Measurements from ENCODE around the gene VCL. TPM values are rescaled to one million over a fixed set of nuclear protein-coding genes. Genes with fewer than 3 reads are reported as not detected.
"Not testable (repeated sequence)": the region's sequence is repeated elsewhere in the genome, so short reads cannot be mapped to it uniquely, and the experiment has no call there.

Gene VCL
- total RNA-seq, 6 donors from 2014 or later: 76.5 to 214 (median 133) TPM

- Histone ChIP-seq H3K9me3 (no peaks in the 10 kb centered on the region), H3K27me3 (no peaks in the 10 kb centered on the region), H3K4me1 (peaks cover 3 to 10% (median 7%) of the 10 kb centered on the region in 4 donors), H3K4me3 (no peak overlapping the region), H3K27ac (no peak overlapping the region), H3K36me3 (peaks cover 12 to 27% (median 15%) of the 10 kb centered on the region in 4 donors)
- TF ChIP-seq CTCF (IDR thresholded peaks at IDR 0.05) (no peak), EP300 (IDR thresholded peaks at IDR 0.05) (no peak), POLR2AphosphoS5 (IDR thresholded peaks at IDR 0.05) (no peak), POLR2A (IDR thresholded peaks at IDR 0.05) (no peak)
- ATAC-seq (ENCODE audit: low FRiP score in 2 of 2) (no peak), DNase-seq (no peak)
- 59 to 60% methylated on average over 2 of the region's 2 CpGs for WGBS, 2 donors
Observed at GRCh38 chr10:74140553-74140952, 142.6 kb downstream of the VCL start.

- no peaks in the 10 kb centered on the region for H3K9me3 ChIP-seq
- ATAC-seq (ENCODE audit: low FRiP score in 2 of 2): no peak
- H3K27me3 ChIP-seq: no peaks in the 10 kb centered on the region
- peak overlapping the region in 1 of 4 donors; percentile 4 for H3K27ac ChIP-seq
- TF ChIP-seq POLR2AphosphoS5 (IDR thresholded peaks at IDR 0.05): no peak
- TF ChIP-seq POLR2A (IDR thresholded peaks at IDR 0.05): no peak
- TF ChIP-seq EP300 (IDR thresholded peaks at IDR 0.05): no peak
- TF ChIP-seq CTCF (IDR thresholded peaks at IDR 0.05): no peak
- H3K36me3 ChIP-seq: peaks cover 0 to under 1% (median 0%) of the 10 kb centered on the region in 4 donors
- 26 to 31% methylated on average over 2 of the region's 2 CpGs for WGBS, 2 donors
- no peak overlapping the region for H3K4me3 ChIP-seq
- DNase-seq: no peak
- H3K4me1 ChIP-seq: peaks cover 19 to 30% (median 25%) of the 10 kb centered on the region in 4 donors
Observed at GRCh38 chr10:74145133-74145532, 147.2 kb downstream of the VCL start.

- H3K27ac ChIP-seq; ATAC-seq (ENCODE audit: low FRiP score in 2 of 2); DNase-seq; H3K9me3 ChIP-seq; H3K27me3 ChIP-seq; H3K4me3 ChIP-seq; H3K36me3 ChIP-seq: not testable (repeated sequence)
- 93 to 98% methylated on average over 10 of the region's 10 CpGs for WGBS, 2 donors
- peaks cover 21 to 32% (median 28%) of the 10 kb centered on the region in 4 donors for H3K4me1 ChIP-seq
Observed at GRCh38 chr10:74146980-74147379, 149.1 kb downstream of the VCL start.

- ATAC-seq (ENCODE audit: low FRiP score in 2 of 2) (peak; percentile 87 to 88), DNase-seq (peak; percentile 87 to 93)
- Histone ChIP-seq H3K27me3 (no peaks in the 10 kb centered on the region), H3K4me3 (peak within 1 kb of the TSS; percentile 62 to 93 (median 78)), H3K36me3 (no peaks in the 10 kb centered on the region), H3K27ac (peak within 1 kb of the TSS; percentile 89 to 91 (median 90)), H3K4me1 (peaks cover 29 to 50% (median 33%) of the 10 kb centered on the region in 4 donors), H3K9me3 (no peaks in the 10 kb centered on the region)
- no peak for TF ChIP-seq CTCF (IDR thresholded peaks at IDR 0.05)
- peak in 1 of 4 donors; percentile 30 for TF ChIP-seq POLR2A (IDR thresholded peaks at IDR 0.05)
- TF ChIP-seq EP300 (IDR thresholded peaks at IDR 0.05): no peak
- TF ChIP-seq POLR2AphosphoS5 (IDR thresholded peaks at IDR 0.05): peak in 1 of 2 donors; percentile 13
- 0 to 2% methylated on average over 14 to 20 of the region's 32 CpGs for WGBS, 2 donors
Observed at GRCh38 chr10:74150204-74150989, 152.5 kb downstream of the VCL start, which contains the start of gene AP3M1. Gene AP3M1, minus strand, starts transcription at chr10:74150828. Its CDS starts 12,449 bp downstream, at chr10:74138379.

GRCh38 chr10:74150990-74151878 lies 153.3 kb downstream of the VCL start, which contains the start of gene ADK:
Gene ADK, plus strand, starts transcription at chr10:74151221. Its CDS starts 58 bp downstream, at chr10:74151279.
- Histone ChIP-seq H3K27me3 (no peaks in the 10 kb centered on the region), H3K4me3 (peak within 1 kb of the TSS; percentile 62 to 93 (median 78)), H3K9me3 (no peaks in the 10 kb centered on the region), H3K27ac (peak within 1 kb of the TSS; percentile 89 to 91 (median 90)), H3K36me3 (no peaks in the 10 kb centered on the region), H3K4me1 (peaks cover 26 to 48% (median 27%) of the 10 kb centered on the region in 4 donors)
- ATAC-seq (ENCODE audit: low FRiP score in 2 of 2) (peak; percentile 100), DNase-seq (peak; percentile 94 to 100)
- 0% methylated on average over 31 to 40 of the region's 57 CpGs for WGBS, 2 donors
- peak in 5 of 6 experiments; percentile 42 to 65 (median 47) for TF ChIP-seq CTCF (IDR thresholded peaks at IDR 0.05)
- no peak for TF ChIP-seq EP300 (IDR thresholded peaks at IDR 0.05)
- TF ChIP-seq POLR2AphosphoS5 (IDR thresholded peaks at IDR 0.05): peak in 1 of 2 donors; percentile 73
- TF ChIP-seq POLR2A (IDR thresholded peaks at IDR 0.05): peak in 2 of 4 donors; percentile 61 to 68

Data from upper lobe of left lung (tissue), 6 donors.